RWPE2 (cell line): ENCODE results near the gene PAX9.

ENCODE experiments used
- ATAC-seq: fragments of 200-7000 bp; cut with Tn5 transposase; 3 replicates; pipeline ENCODE4 v1.9.1; 2021; ENCODE audit warnings: low read depth
- DNase-seq: peaks from one replicate; pipeline ENCODE4 v3.0.0-alpha.2; 2020; ENCODE audit warnings: low spot score
- H3K27ac ChIP-seq: fragments of 450-650 bp; 2 replicates; pipeline ENCODE4 v1.5.1; 2017; ENCODE audit warnings: mild to moderate bottlenecking; ENCODE audit not compliant: poor library complexity, severe bottlenecking
- H3K27me3 ChIP-seq: fragments of 250-450 bp; sonication (Bioruptor Pico); 2 replicates; pipeline ENCODE4 v1.5.1; 2021; ENCODE audit warnings: mild to moderate bottlenecking, moderate library complexity; ENCODE audit not compliant: insufficient read depth, poor library complexity, severe bottlenecking
- H3K36me3 ChIP-seq: fragments of 250-450 bp; sonication (Bioruptor Pico); 2 replicates; pipeline ENCODE4 v1.5.1; 2020; ENCODE audit warnings: low read depth, mild to moderate bottlenecking, moderate library complexity
- H3K4me1 ChIP-seq: fragments of 250-450 bp; sonication (Bioruptor Pico); 2 replicates; pipeline ENCODE4 v1.5.1; 2021; ENCODE audit warnings: mild to moderate bottlenecking, moderate library complexity; ENCODE audit not compliant: insufficient read depth, poor library complexity, severe bottlenecking
- H3K4me3 ChIP-seq: fragments of 250-450 bp; sonication (Bioruptor Pico); 2 replicates; pipeline ENCODE4 v1.5.1; 2021; ENCODE audit warnings: mild to moderate bottlenecking, moderate library complexity; ENCODE audit not compliant: severe bottlenecking
- H3K9me3 ChIP-seq: fragments of 250-450 bp; sonication (Bioruptor Pico); 2 replicates; pipeline ENCODE4 v1.5.1; 2021; ENCODE audit warnings: mild to moderate bottlenecking, moderate library complexity; ENCODE audit not compliant: severe bottlenecking
- CTCF ChIP-seq: fragments of 450-650 bp; IDR thresholded peaks from one replicate; pipeline ENCODE4 v1.5.1; 2017; ENCODE audit warnings: mild to moderate bottlenecking, moderate library complexity; ENCODE audit not compliant: poor library complexity, severe bottlenecking

The PAX9 gene

GRCh38 chr14:36655571-36655962 lies 6.1 kb upstream of the PAX9 start:
- Histone ChIP-seq H3K27me3 (peaks cover 11% of the 10 kb centered on the region), H3K9me3 (no peaks in the 10 kb centered on the region)

GRCh38 chr14:36655963-36656686 lies 5.5 kb upstream of the PAX9 start:
- Histone ChIP-seq H3K4me1 (no peaks in the 10 kb centered on the region), H3K36me3 (no peaks in the 10 kb centered on the region), H3K9me3 (no peaks in the 10 kb centered on the region), H3K27ac (no peak overlapping the region), H3K27me3 (peaks cover 11% of the 10 kb centered on the region), H3K4me3 (peak overlapping the region; percentile 8)
- TF ChIP-seq CTCF = peak; percentile 81
- peak; percentile 71 for DNase-seq
- peak; percentile 57 for ATAC-seq

More at GRCh38 chr14:36655571-36655962, 6.1 kb upstream of the PAX9 start:
- no peak for DNase-seq
- Histone ChIP-seq H3K27ac (no peak overlapping the region), H3K4me1 (no peaks in the 10 kb centered on the region), H3K4me3 (no peak overlapping the region), H3K36me3 (no peaks in the 10 kb centered on the region)
- no peak for ATAC-seq
- TF ChIP-seq CTCF = no peak

GRCh38 chr14:36656687-36657398 lies 4.8 kb upstream of the PAX9 start:
- H3K36me3 ChIP-seq = no peaks in the 10 kb centered on the region
- H3K4me3 ChIP-seq = no peak overlapping the region
- no peak for TF ChIP-seq CTCF
- H3K4me1 ChIP-seq = no peaks in the 10 kb centered on the region
- DNase-seq = no peak
- H3K27me3 ChIP-seq = peaks cover 11% of the 10 kb centered on the region
- ATAC-seq = no peak
- no peak overlapping the region for H3K27ac ChIP-seq
- H3K9me3 ChIP-seq = no peaks in the 10 kb centered on the region

- no peak overlapping the region for H3K4me3 ChIP-seq
- ATAC-seq = no peak
- peaks cover 11% of the 10 kb centered on the region for H3K27me3 ChIP-seq
- no peak for TF ChIP-seq CTCF
- no peak overlapping the region for H3K27ac ChIP-seq
- no peaks in the 10 kb centered on the region for H3K4me1 ChIP-seq
- H3K9me3 ChIP-seq = no peaks in the 10 kb centered on the region
- peak; percentile 66 for DNase-seq
- H3K36me3 ChIP-seq = no peaks in the 10 kb centered on the region
These were observed 4.1 kb upstream of the PAX9 start for GRCh38 chr14:36657399-36658122.
